IMR-90 (cell line): ENCODE data around the gene FGD5. TPM values are rescaled to one million over a fixed set of nuclear protein-coding genes. Genes with fewer than 3 reads are reported as not detected.

Experiments
- ATAC-seq: fragments of 200-7000 bp; cut with Tn5 transposase; 2 replicates; pipeline ENCODE4 v1.9.1; 2020; ENCODE audit warnings: low read depth, mild to moderate bottlenecking, moderate library complexity
- BruUV-seq: library from RNA; stranded (reverse); fragments of 400-500 nt; replicated peaks from 2 replicates; lab custom pipeline; 2021; lab: Mats Ljungman, UMichigan
- CTCF ChIA-PET: fragments of 300-600 bp; formaldehyde crosslinking; extraction: SDS; loops from one replicate; lab custom pipeline; 2021; ENCODE audit warnings: antibody characterized with exemption; lab: Yijun Ruan, JAX
- POLR2A ChIA-PET: fragments of 300-600 bp; sonication (Branson Sonifier 250); formaldehyde crosslinking; loops from one replicate; lab custom pipeline; 2022; ENCODE audit warnings: antibody characterized with exemption; ENCODE audit not compliant: unreplicated experiment; lab: Charles Lee
- DNase-seq: peaks from one replicate; pipeline ENCODE4 v3.0.0; 2013
- H2AFZ ChIP-seq: replicated peaks from 2 replicates; pipeline ENCODE3; 2013; ENCODE audit warnings: low read length, mild to moderate bottlenecking; ENCODE audit not compliant: poor library complexity
- H2AK5ac ChIP-seq: 2 replicates; pipeline ENCODE4 v1.6.1; 2013; ENCODE audit warnings: low read depth, low read length, inconsistent platforms
- H2AK9ac ChIP-seq: replicated peaks from 2 replicates; pipeline ENCODE3; 2013; ENCODE audit warnings: mild to moderate bottlenecking, low read depth, low read length, moderate library complexity; ENCODE audit not compliant: poor library complexity
- H2BK120ac ChIP-seq: 2 replicates; pipeline ENCODE4 v1.6.1; 2013; ENCODE audit warnings: low read depth, low read length, inconsistent platforms
- H2BK15ac ChIP-seq: 3 replicates; pipeline ENCODE4 v1.6.1; 2013; ENCODE audit warnings: low read depth, low read length, inconsistent platforms
- H2BK20ac ChIP-seq: 2 replicates; pipeline ENCODE4 v1.6.1; 2013; ENCODE audit warnings: low read depth, mild to moderate bottlenecking, inconsistent platforms, low read length, moderate library complexity
- H2BK5ac ChIP-seq: 2 replicates; pipeline ENCODE4 v1.6.1; 2013; ENCODE audit warnings: mild to moderate bottlenecking, low read depth, low read length, inconsistent platforms; ENCODE audit not compliant: poor library complexity, severe bottlenecking
- H3K14ac ChIP-seq: replicated peaks from 2 replicates; pipeline ENCODE4 v1.6.1; 2013; ENCODE audit warnings: low read depth, low read length, inconsistent platforms
- H3K18ac ChIP-seq: 2 replicates; pipeline ENCODE4 v1.6.1; 2013; ENCODE audit warnings: low read depth, low read length, control low read depth
- H3K23ac ChIP-seq: 2 replicates; pipeline ENCODE4 v1.6.1; 2013; ENCODE audit warnings: low read depth, low read length, inconsistent platforms
- H3K27ac ChIP-seq: 2 replicates; pipeline ENCODE4 v1.5.1; 2013; ENCODE audit warnings: mild to moderate bottlenecking, control low read depth, low read length; ENCODE audit not compliant: insufficient read depth
- H3K27me3 ChIP-seq: 2 replicates; pipeline ENCODE4 v1.6.1; 2013; ENCODE audit warnings: low read length; ENCODE audit not compliant: control insufficient read depth, insufficient read depth
- H3K36me3 ChIP-seq: 2 replicates; pipeline ENCODE4 v1.6.1; 2013; ENCODE audit warnings: low read length, mixed read lengths; ENCODE audit not compliant: control insufficient read depth, insufficient read depth
- H3K4ac ChIP-seq: 2 replicates; pipeline ENCODE4 v1.6.1; 2013; ENCODE audit warnings: low read depth, low read length, inconsistent platforms
- H3K4me1 ChIP-seq: 2 replicates; pipeline ENCODE4 v1.6.1; 2013; ENCODE audit warnings: low read length, mixed read lengths; ENCODE audit not compliant: control insufficient read depth, insufficient read depth
- H3K4me2 ChIP-seq: 2 replicates; pipeline ENCODE4 v1.6.1; 2013; ENCODE audit warnings: low read depth, mild to moderate bottlenecking, control low read depth, low read length, moderate library complexity
- H3K4me3 ChIP-seq: 2 replicates; pipeline ENCODE4 v1.5.1; 2013; ENCODE audit warnings: low read depth, mild to moderate bottlenecking, control low read depth, low read length, moderate library complexity; ENCODE audit not compliant: insufficient read depth
- H3K56ac ChIP-seq: 2 replicates; pipeline ENCODE4 v1.6.1; 2013; ENCODE audit warnings: low read length, inconsistent platforms; ENCODE audit not compliant: insufficient read depth; ENCODE audit errors: extremely low read depth
- H3K79me1 ChIP-seq, 2 experiments: 2 replicates each; pipeline ENCODE4 v1.6.1; 2013; ENCODE audit warnings: low read length in 2 of 2, inconsistent platforms in 1 of 2, low read depth in 1 of 2
- H3K9ac ChIP-seq: 2 replicates; pipeline ENCODE4 v1.6.1; 2013; ENCODE audit warnings: low read depth, low read length, control low read depth
- H3K9me1 ChIP-seq: 2 replicates; pipeline ENCODE4 v1.6.1; 2013; ENCODE audit warnings: low read length, inconsistent platforms; ENCODE audit not compliant: insufficient read depth
- H3K9me3 ChIP-seq: 2 replicates; pipeline ENCODE4 v1.6.1; 2013; ENCODE audit warnings: low read length; ENCODE audit not compliant: control insufficient read depth, insufficient read depth
- H4K20me1 ChIP-seq: 2 replicates; pipeline ENCODE4 v1.6.1; 2013; ENCODE audit warnings: low read length, inconsistent platforms; ENCODE audit not compliant: insufficient read depth
- H4K5ac ChIP-seq: 2 replicates; pipeline ENCODE4 v1.6.1; 2013; ENCODE audit warnings: mild to moderate bottlenecking, low read depth, low read length, control low read depth
- H4K8ac ChIP-seq, 2 experiments: 2 replicates each; pipeline ENCODE4 v1.6.1; 2013; ENCODE audit warnings: low read depth in 2 of 2, low read length in 2 of 2, control low read depth in 1 of 2, inconsistent platforms in 1 of 2
- H4K91ac ChIP-seq: 2 replicates; pipeline ENCODE4 v1.6.1; 2013; ENCODE audit warnings: low read depth, low read length, inconsistent platforms; ENCODE audit not compliant: insufficient read depth
- BHLHE40 ChIP-seq: fragments of 150-350 bp; IDR thresholded peaks from 2 replicates; pipeline ENCODE4 v1.6.1; 2016; ENCODE audit warnings: mild to moderate bottlenecking, low read depth, low read length
- CEBPB ChIP-seq: IDR thresholded peaks from 2 replicates; pipeline ENCODE4 v1.6.1; 2012; ENCODE audit warnings: low read depth, low read length, improper control_type of control experiment
- CHD1 ChIP-seq: IDR thresholded peaks from 2 replicates; pipeline ENCODE4 v1.6.1; 2012; ENCODE audit warnings: low read depth, low read length, improper control_type of control experiment
- ELK1 ChIP-seq: fragments of 150-350 bp; IDR thresholded peaks from 2 replicates; pipeline ENCODE4 v1.6.1; 2016; ENCODE audit warnings: low read depth, mild to moderate bottlenecking, low read length, moderate library complexity, borderline replicate concordance
- FOS ChIP-seq: fragments of 150-350 bp; IDR thresholded peaks from 2 replicates; pipeline ENCODE4 v1.6.1; 2016; ENCODE audit warnings: low read depth, low read length
- MAFK ChIP-seq: IDR thresholded peaks from 2 replicates; pipeline ENCODE4 v1.6.1; 2012; ENCODE audit warnings: low read depth, low read length, improper control_type of control experiment
- MAZ ChIP-seq: IDR thresholded peaks from 2 replicates; pipeline ENCODE4 v1.6.1; 2012; ENCODE audit warnings: low read depth, mild to moderate bottlenecking, low read length, improper control_type of control experiment, moderate library complexity, borderline replicate concordance
- MXI1 ChIP-seq: IDR thresholded peaks from 2 replicates; pipeline ENCODE4 v1.6.1; 2012; ENCODE audit warnings: low read depth, mild to moderate bottlenecking, low read length, moderate library complexity, borderline replicate concordance
- NFE2L2 ChIP-seq: fragments of 150-350 bp; IDR thresholded peaks from 2 replicates; pipeline ENCODE4 v1.6.1; 2016; ENCODE audit warnings: low read depth, mild to moderate bottlenecking, low read length
- POLR2A ChIP-seq: IDR thresholded peaks from 2 replicates; pipeline ENCODE4 v1.6.1; 2012; ENCODE audit warnings: mild to moderate bottlenecking, low read depth, low read length
- RAD21 ChIP-seq: IDR thresholded peaks from 2 replicates; pipeline ENCODE4 v1.6.1; 2012; ENCODE audit warnings: low read length, improper control_type of control experiment
- RCOR1 ChIP-seq: IDR thresholded peaks from 2 replicates; pipeline ENCODE4 v1.6.1; 2012; ENCODE audit warnings: mild to moderate bottlenecking, low read length, improper control_type of control experiment; ENCODE audit not compliant: insufficient replicate concordance
- RFX5 ChIP-seq: IDR thresholded peaks from 2 replicates; pipeline ENCODE4 v1.8.0; 2012; ENCODE audit warnings: low read depth, mild to moderate bottlenecking, low read length, moderate library complexity
- SMC3 ChIP-seq: fragments of 150-350 bp; IDR thresholded peaks from 2 replicates; pipeline ENCODE4 v1.6.1; 2016; ENCODE audit warnings: low read depth, mild to moderate bottlenecking, antibody characterized with exemption, low read length, moderate library complexity
- USF2 ChIP-seq: fragments of 150-350 bp; IDR thresholded peaks from 2 replicates; pipeline ENCODE4 v1.6.1; 2017; ENCODE audit warnings: mild to moderate bottlenecking, antibody characterized with exemption, low read length, low read depth
- WGBS, 2 experiments: methylation state at CpG; one replicate each; pipeline versions ENCODE4 v1.1.5 to v1.1.7; 2013; ENCODE audit warnings: missing lambda C conversion rate in 2 of 2; ENCODE audit not compliant: insufficient read length in 1 of 2; ENCODE audit errors: extremely low coverage in 2 of 2; 5-methylcytosine and 5-hydroxymethylcytosine counted together
- dilution Hi-C: fragments of 300-500 bp; cut with HindIII; formaldehyde crosslinking; loops from one replicate; pipeline ENCODE4 v1.14.3; 2018; ENCODE audit warnings: low sequenced_read_pairs; ENCODE audit not compliant: unreplicated experiment
- in situ Hi-C: fragments of 300-500 bp; cut with MboI; formaldehyde crosslinking; loops from 3 replicates; pipeline ENCODE4 v1.14.3; 2019; ENCODE audit warnings: low sequenced_read_pairs, inconsistent platforms, mixed read lengths
- intact Hi-C: fragments of 100-400 bp; cut with micrococcal nuclease; formaldehyde crosslinking; loops from 2 replicates; pipeline ENCODE4 v1.10.0; 2022
- polyA plus RNA-seq, 3 experiments: library from polyadenylated mRNA; depleted of rRNA; stranded (reverse); fragments of >200 nt; gene quantifications; 2 replicates each; pipeline ENCODE4 v1.2.3, GENCODE V29; 2012; ENCODE audit warnings: low replicate concordance in 1 of 3
- total RNA-seq: library from RNA; depleted of rRNA; stranded (reverse); fragments of >200 nt; gene quantifications from 2 replicates; pipeline ENCODE4 v1.2.3, GENCODE V29; 2012
- TF ChIP-seq, protein P1 (sequence below): conservative IDR thresholded peaks from 2 replicates; pipeline ENCODE4 v1.5.1; 2012; ENCODE audit warnings: mild to moderate bottlenecking, low read depth, low read length, improper control_type of control experiment

The FGD5 gene
- total and polyA plus RNA-seq, 2 of the 4 experiments (the other 2 are of a cell fraction): not detected

- no peak overlapping the region for H4K91ac ChIP-seq
- no peak overlapping the region for H3K14ac ChIP-seq
- H4K20me1 ChIP-seq: no peaks in the 10 kb centered on the region
- H3K4me3 ChIP-seq: no peak overlapping the region
- H3K27me3 ChIP-seq: peaks cover 7% of the 10 kb centered on the region
- TF ChIP-seq CHD1: no peak
- no peak for TF ChIP-seq MAZ
- TF ChIP-seq NFE2L2: no peak
- no peak for TF ChIP-seq CEBPB
- TF ChIP-seq SMC3: no peak
- TF ChIP-seq MAFK: no peak
- no peak for TF ChIP-seq MXI1
- TF ChIP-seq RCOR1: no peak
- no peak for TF ChIP-seq RFX5
- TF ChIP-seq POLR2A: no peak
- no peak for TF ChIP-seq RAD21
- no peak for TF ChIP-seq ELK1
- TF ChIP-seq, protein P1, sequence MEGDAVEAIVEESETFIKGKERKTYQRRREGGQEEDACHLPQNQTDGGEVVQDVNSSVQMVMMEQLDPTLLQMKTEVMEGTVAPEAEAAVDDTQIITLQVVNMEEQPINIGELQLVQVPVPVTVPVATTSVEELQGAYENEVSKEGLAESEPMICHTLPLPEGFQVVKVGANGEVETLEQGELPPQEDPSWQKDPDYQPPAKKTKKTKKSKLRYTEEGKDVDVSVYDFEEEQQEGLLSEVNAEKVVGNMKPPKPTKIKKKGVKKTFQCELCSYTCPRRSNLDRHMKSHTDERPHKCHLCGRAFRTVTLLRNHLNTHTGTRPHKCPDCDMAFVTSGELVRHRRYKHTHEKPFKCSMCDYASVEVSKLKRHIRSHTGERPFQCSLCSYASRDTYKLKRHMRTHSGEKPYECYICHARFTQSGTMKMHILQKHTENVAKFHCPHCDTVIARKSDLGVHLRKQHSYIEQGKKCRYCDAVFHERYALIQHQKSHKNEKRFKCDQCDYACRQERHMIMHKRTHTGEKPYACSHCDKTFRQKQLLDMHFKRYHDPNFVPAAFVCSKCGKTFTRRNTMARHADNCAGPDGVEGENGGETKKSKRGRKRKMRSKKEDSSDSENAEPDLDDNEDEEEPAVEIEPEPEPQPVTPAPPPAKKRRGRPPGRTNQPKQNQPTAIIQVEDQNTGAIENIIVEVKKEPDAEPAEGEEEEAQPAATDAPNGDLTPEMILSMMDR: no peak
- TF ChIP-seq FOS: no peak
- no peak for TF ChIP-seq BHLHE40
- no peak for TF ChIP-seq USF2
- no peak overlapping the region for H2AK5ac ChIP-seq
- H3K36me3 ChIP-seq: no peaks in the 10 kb centered on the region
- no peaks in the 10 kb centered on the region for H3K79me1 ChIP-seq
- 70% methylated on average over 3 of the region's 6 CpGs; no CpG with 5 or more reads in 1 of the 2 experiments for WGBS, 2 experiments
- intact Hi-C loops (no loop called here), dilution Hi-C loops (no loop called here), in situ Hi-C loops (no loop called here)
- ChIA-PET POLR2A (interaction anchor here (0.6 kb wide), 1 partner anchor 178 kb away, joined by 3 read pairs; no protein-coding TSS in a partner anchor), CTCF (no interaction called here)
- H3K4me2 ChIP-seq: no peak overlapping the region
- no peak for ATAC-seq
- H2BK120ac ChIP-seq: no peak overlapping the region
- no peak overlapping the region for H2BK5ac ChIP-seq
- no peak overlapping the region for H3K56ac ChIP-seq
- H2AFZ ChIP-seq: no peak overlapping the region
- no peak overlapping the region for H4K8ac ChIP-seq
- H3K23ac ChIP-seq: no peak overlapping the region
- BruUV-seq: no TSS peak
- no peak overlapping the region for H2AK9ac ChIP-seq
- H3K9me3 ChIP-seq: peaks cover 4% of the 10 kb centered on the region; the same call in 1 of the 2 replicates
- no peak overlapping the region for H3K4ac ChIP-seq
- no peak overlapping the region for H2BK15ac ChIP-seq
- H3K4me1 ChIP-seq: no peaks in the 10 kb centered on the region
- no peak overlapping the region for H3K27ac ChIP-seq
- no peak overlapping the region for H3K9ac ChIP-seq
- no peak overlapping the region for H3K18ac ChIP-seq
- DNase-seq: no peak
- H3K9me1 ChIP-seq: no peaks in the 10 kb centered on the region
- H4K5ac ChIP-seq: no peak overlapping the region
- H2BK20ac ChIP-seq: no peak overlapping the region
These were observed 86.4 kb downstream of the FGD5 start for GRCh38 chr3:14905055-14905657.
